ENCODE measurements around the gene LGALS3BP.

LGALS3BP gene

DNA sequence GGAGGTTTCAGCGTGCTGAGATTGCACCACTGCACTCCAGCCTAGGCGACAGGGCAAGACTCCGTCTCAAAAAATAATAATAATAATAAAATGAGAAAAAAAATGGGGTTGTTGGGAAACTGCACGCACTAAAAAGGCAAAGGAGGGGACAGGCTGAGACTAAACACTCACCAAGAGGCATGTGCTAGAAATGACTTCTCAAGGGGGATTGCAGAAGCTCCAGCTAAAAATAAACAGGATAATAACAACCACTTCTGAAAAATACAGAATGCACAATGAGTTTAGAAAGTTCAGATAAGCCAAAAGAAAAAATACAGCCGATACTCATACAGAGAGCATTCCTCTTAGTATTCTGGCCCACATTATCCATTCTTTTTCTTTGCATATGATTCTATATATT lies 39.5 kb downstream of the LGALS3BP start:
- no peak for DNase-seq (ENCODE audit: low read depth, low spot score)

DNA sequence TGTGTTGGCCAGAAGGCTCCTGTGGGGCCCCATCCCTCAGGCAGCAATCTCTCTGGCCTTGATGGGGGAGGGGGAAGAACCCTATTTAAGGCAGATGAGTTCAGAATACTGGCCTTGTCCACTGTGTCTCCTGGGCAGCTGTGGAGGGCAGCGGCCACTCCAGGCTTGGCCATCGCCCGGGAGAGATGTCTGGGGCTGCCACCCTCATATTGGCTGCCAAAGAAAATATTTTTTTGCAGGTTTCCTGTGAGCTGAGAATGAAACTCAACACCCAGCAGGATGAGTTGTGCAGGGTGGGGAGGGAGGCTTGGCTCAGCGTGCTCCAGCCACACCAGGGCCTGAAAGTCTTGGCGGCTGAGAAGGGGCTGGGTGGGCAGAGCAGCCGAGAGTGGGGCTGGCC lies 40.1 kb downstream of the LGALS3BP start:
- DNase-seq (ENCODE audit: low read depth, low spot score): no peak

DNA sequence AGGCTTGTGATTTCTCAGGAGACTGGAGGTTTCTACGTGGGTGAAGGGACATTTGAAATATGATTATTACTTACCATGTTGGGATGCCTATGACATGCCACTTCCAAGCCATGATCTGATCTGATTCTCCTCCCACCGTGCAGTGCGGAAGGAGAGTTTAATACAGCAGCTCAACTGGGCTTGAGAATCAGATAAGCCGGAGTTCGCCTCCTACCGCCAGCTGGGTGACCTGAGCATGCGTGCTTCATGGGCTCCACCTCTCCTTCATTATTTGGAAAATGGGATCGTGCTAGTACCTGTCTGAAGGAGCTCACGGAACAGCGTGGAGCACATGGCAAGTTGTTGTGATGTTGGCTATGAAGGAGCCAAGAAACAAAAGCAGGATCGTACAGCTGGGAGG lies 42.2 kb downstream of the LGALS3BP start:
- no peak for DNase-seq (ENCODE audit: low read depth, low spot score)

DNA sequence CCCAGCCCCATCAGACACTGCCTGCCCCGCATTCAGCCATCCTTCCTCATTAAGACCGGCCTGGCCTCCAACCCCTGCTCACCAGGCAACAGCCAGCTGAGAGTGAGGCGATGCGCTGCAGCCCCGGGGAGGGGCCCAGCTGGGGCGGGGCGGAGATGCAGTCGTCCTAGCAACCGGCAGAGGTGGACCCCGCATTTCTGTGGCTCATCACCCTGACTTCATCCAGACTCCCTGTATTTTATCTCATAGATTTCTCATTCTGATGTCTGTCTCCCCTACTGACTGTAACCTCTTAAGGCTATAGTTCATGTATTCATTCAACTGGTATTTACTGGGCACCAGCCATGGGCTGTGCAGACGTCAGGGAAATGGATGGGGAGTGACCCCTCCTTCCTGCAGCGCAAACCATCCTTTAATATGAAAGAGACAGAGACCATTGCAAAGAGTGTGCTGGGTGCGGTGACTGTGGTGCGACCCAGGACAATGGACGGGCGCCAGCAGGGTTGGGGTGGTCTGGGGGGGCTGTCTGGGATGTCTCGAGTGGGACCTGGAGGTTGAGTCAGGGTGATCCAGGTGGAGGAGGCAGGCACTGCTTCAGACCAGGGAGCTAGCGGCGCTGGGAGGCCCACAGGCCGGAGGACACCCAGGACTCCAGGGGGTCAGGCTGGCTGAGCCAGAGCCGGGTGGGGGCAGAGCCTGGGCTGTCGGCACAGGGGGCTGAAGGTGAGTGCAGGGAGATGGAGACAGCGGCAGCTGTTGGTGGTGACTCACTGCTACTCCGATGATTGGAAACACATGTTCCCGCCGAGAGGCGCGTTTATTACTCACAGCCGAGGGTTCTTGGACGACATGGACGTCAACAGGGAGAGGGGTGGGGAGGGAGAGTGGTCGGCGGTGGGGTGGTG lies 44.1 kb downstream of the LGALS3BP start:
- no peak for DNase-seq (ENCODE audit: low read depth, low spot score)

GRCh38 chr17:78934681-78935418 lies 44.9 kb downstream of the LGALS3BP start:
- no peak for DNase-seq (ENCODE audit: low read depth, low spot score)

DNA sequence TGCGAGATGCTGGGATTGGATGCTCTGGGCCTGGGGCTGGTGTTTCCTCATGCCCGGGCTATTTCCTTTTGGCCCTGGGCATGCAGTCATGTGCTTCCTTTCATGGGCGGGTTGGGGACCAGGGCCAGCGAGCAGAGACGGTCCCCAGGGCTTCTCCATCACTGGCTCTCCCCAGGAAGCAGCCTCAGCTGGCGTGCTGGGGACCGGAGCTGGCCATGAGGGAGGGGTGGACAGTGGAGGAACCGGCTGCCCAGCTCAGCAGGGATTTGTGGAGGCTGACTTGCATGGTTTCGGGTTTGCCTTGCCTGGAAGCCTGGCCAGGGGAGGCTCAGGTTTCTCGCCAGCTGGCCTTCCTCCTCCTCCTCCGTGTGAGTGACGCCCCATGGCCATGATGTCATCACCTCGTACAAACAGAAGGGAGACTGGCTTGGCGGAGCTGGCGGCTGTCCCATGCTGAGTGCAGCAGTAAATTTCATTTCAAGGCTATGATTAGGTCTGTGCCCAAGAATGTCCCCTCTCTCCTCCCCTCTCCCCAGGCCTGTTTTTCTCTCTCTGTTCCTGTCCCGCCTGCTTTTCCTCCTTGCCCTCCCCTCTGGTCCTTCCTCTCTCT lies 45.7 kb downstream of the LGALS3BP start:
- no peak for DNase-seq (ENCODE audit: low read depth, low spot score)

- no peak for DNase-seq (ENCODE audit: low read depth, low spot score)
These were observed 46.4 kb downstream of the LGALS3BP start for GRCh38 chr17:78933025-78933958.

- DNase-seq (ENCODE audit: low read depth, low spot score): no peak
These were observed 49.6 kb downstream of the LGALS3BP start for GRCh38 chr17:78929908-78930775.

- DNase-seq (ENCODE audit: low read depth, low spot score): no peak
These were observed 53.8 kb downstream of the LGALS3BP start for GRCh38 chr17:78925662-78926555.

DNA sequence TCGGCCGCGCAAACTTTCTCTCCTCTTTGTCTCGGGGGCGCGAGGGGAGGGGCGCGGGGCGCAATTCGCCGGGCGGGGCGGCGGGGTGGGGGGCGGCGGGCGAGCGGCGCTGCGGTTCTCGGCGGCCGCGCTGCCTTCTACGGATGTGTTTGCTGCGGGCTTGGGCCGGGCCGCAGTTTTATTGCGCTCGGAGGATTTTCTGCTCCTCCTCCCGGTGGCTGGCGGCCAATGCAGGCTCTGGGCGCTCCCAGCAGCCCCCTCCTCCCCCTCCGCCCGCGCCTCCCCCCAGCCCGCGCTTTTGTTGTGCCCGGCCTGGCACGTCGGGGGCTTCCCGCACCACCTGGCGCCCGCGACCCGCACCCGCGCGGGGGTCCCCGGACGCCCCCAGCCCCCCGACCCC lies 54.5 kb downstream of the LGALS3BP start, which contains the start of gene TIMP2:
TIMP2 (minus strand) TSS at position 154 of the 400 bp plus-strand sequence. CDS start 299 bp downstream, outside the sequence.
- peak; percentile 29 for DNase-seq (ENCODE audit: low read depth, low spot score)

DNA sequence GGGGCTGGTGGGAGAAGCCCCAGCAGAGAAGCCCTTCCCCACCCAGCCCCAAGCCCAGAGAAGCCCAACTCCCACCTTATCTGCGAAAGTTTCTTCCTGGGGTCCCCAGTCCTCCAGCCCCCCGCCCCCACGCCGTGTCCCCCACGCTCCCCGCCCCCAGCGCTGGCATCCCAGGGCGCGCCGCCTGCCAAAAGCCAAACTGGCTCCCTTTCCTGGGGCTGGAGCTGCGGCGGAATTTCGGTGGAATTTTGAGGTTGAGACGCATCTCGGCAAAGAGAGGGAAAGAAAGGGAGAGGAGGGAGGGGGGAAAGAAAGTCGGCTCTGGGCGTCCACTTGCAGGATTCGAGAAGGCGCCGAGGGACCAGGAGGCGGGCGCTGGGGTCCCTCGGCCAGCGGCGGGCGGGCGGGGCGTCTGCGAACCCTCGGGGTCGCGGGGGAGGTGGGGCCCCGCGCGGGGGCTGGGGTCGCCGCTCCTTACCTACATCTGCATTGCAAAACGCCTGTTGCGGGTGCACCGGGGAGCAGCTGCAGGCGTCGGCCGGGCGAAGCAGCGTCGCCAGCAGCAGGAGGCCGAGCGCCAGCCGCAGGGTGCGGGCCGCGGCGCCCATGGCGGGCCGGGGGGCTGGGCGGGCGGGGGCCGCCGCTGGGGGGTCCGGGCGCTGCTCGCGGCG lies 55.1 kb downstream of the LGALS3BP start:
- DNase-seq (ENCODE audit: low read depth, low spot score): no peak

GRCh38 chr17:78923660-78924453 lies 55.9 kb downstream of the LGALS3BP start:
- peak; percentile 21 for DNase-seq (ENCODE audit: low read depth, low spot score)

- DNase-seq (ENCODE audit: low read depth, low spot score): no peak
These were observed 56.8 kb downstream of the LGALS3BP start for GRCh38 chr17:78922816-78923498.

- DNase-seq (ENCODE audit: low read depth, low spot score): no peak
These were observed 58.2 kb downstream of the LGALS3BP start for GRCh38 chr17:78921437-78921971.

Measured in activated naive CD8-positive, alpha-beta T cell treated with anti-CD3 and anti-CD28 coated beads, Interleukin-2, amount 50 U/mL, for 16 hours (primary cell).